Duodenal mucosa (tissue), 2 donors: ENCODE results near the gene MRPL53.
"Not testable (repeated sequence)": the region's sequence is repeated elsewhere in the genome, so short reads cannot be mapped to it uniquely, and the experiment has no call there.

ENCODE experiments used
- H3K27ac ChIP-seq: one replicate; pipeline ENCODE4 v1.7.0; 2013; ENCODE audit warnings: low read depth, low read length
- H3K27me3 ChIP-seq, 2 donors: one replicate each; pipeline ENCODE4 v1.7.0; 2013; ENCODE audit warnings: low read length in 2 of 2, control low read depth in 1 of 2; ENCODE audit not compliant: insufficient read depth in 2 of 2, control insufficient read depth in 1 of 2
- H3K36me3 ChIP-seq, 2 donors: one replicate each; pipeline ENCODE4 v1.7.0; 2013; ENCODE audit warnings: low read length in 2 of 2, control low read depth in 1 of 2; ENCODE audit not compliant: insufficient read depth in 2 of 2, control insufficient read depth in 1 of 2
- H3K4me1 ChIP-seq, 2 donors: one replicate each; pipeline ENCODE4 v1.7.0; 2013; ENCODE audit warnings: low read length in 2 of 2, control low read depth in 1 of 2; ENCODE audit not compliant: insufficient read depth in 2 of 2, control insufficient read depth in 1 of 2
- H3K4me3 ChIP-seq, 2 donors: one replicate each; pipeline ENCODE4 v1.7.0; 2013; ENCODE audit warnings: low read length in 2 of 2, low read depth in 1 of 2
- H3K9ac ChIP-seq, 2 donors: one replicate each; pipeline ENCODE4 v1.7.0; 2013; ENCODE audit warnings: low read length in 2 of 2, low read depth in 1 of 2
- H3K9me3 ChIP-seq, 2 donors: one replicate each; pipeline ENCODE4 v1.7.0; 2013; ENCODE audit warnings: low read length in 2 of 2, control low read depth in 1 of 2; ENCODE audit not compliant: control insufficient read depth in 1 of 2

Gene MRPL53

GRCh38 chr2:74450570-74451190, 21.8 kb downstream of the MRPL53 start:
- Histone ChIP-seq H3K9ac (no peak overlapping the region), H3K4me1 (peaks cover 6 to 16% of the 10 kb centered on the region in 2 donors), H3K9me3 (no peaks in the 10 kb centered on the region), H3K27me3 (no peaks in the 10 kb centered on the region), H3K27ac (no peak overlapping the region), H3K4me3 (no peak overlapping the region), H3K36me3 (no peaks in the 10 kb centered on the region)

GRCh38 chr2:74448771-74449170, 23.7 kb downstream of the MRPL53 start:
- H3K4me3 ChIP-seq: no peak overlapping the region
- H3K36me3 ChIP-seq: no peaks in the 10 kb centered on the region
- H3K4me1 ChIP-seq: peaks cover 7 to 14% of the 10 kb centered on the region in 2 donors
- no peaks in the 10 kb centered on the region for H3K9me3 ChIP-seq
- H3K27me3 ChIP-seq: no peaks in the 10 kb centered on the region
- no peak overlapping the region for H3K27ac ChIP-seq
- no peak overlapping the region for H3K9ac ChIP-seq

- Histone ChIP-seq H3K4me3 (no peak overlapping the region), H3K9ac (no peak overlapping the region), H3K9me3 (no peaks in the 10 kb centered on the region), H3K27ac (no peak overlapping the region), H3K36me3 (no peaks in the 10 kb centered on the region), H3K27me3 (no peaks in the 10 kb centered on the region), H3K4me1 (peaks cover 7 to 18% of the 10 kb centered on the region in 2 donors)
Observed at GRCh38 chr2:74447230-74447999, 25.1 kb downstream of the MRPL53 start.

- Histone ChIP-seq H3K27me3 (peaks cover 0 to 4% of the 10 kb centered on the region in 2 donors), H3K9ac (no peak overlapping the region), H3K27ac (no peak overlapping the region), H3K36me3 (no peaks in the 10 kb centered on the region), H3K4me1 (peaks cover 10 to 30% of the 10 kb centered on the region in 2 donors), H3K4me3 (peak overlapping the region in 1 of 2 donors; percentile 19), H3K9me3 (no peaks in the 10 kb centered on the region)
Observed at GRCh38 chr2:74444498-74445318, 27.8 kb downstream of the MRPL53 start.

GRCh38 chr2:74442483-74443297, 29.8 kb downstream of the MRPL53 start:
- H3K9me3 ChIP-seq, H3K36me3 ChIP-seq, H3K27me3 ChIP-seq: not testable (repeated sequence)
- Histone ChIP-seq H3K4me1 (peaks cover 30 to 48% of the 10 kb centered on the region in 2 donors), H3K9ac (peak overlapping the region; percentile 73 to 75), H3K4me3 (peak overlapping the region; percentile 76 to 78), H3K27ac (peak overlapping the region; percentile 96)

- Histone ChIP-seq H3K9ac (peak within 1 kb of the TSS; percentile 73 to 75), H3K4me3 (peak within 1 kb of the TSS; percentile 76 to 78), H3K27ac (peak within 1 kb of the TSS; percentile 96), H3K36me3 (peaks cover 0 to 2% of the 10 kb centered on the region in 2 donors), H3K4me1 (peaks cover 38 to 47% of the 10 kb centered on the region in 2 donors), H3K9me3 (no peaks in the 10 kb centered on the region), H3K27me3 (peaks cover 0 to 4% of the 10 kb centered on the region in 2 donors)
Observed at GRCh38 chr2:74441690-74442482, 30.6 kb downstream of the MRPL53 start, which contains the start of gene RTKN. Gene RTKN (minus strand): TSS chr2:74441937. CDS start chr2:74441816, 121 bp downstream.

GRCh38 chr2:74441170-74441689, 31.2 kb downstream of the MRPL53 start:
- H3K4me1 ChIP-seq: peaks cover 40 to 47% of the 10 kb centered on the region in 2 donors

GRCh38 chr2:74440378-74441169, 31.9 kb downstream of the MRPL53 start:
- Histone ChIP-seq H3K9me3 (no peaks in the 10 kb centered on the region), H3K4me3 (peak overlapping the region; percentile 76 to 86), H3K27me3 (peaks cover 0 to 4% of the 10 kb centered on the region in 2 donors), H3K36me3 (peaks cover 3 to 9% of the 10 kb centered on the region in 2 donors), H3K4me1 (peaks cover 40 to 47% of the 10 kb centered on the region in 2 donors), H3K9ac (peak overlapping the region; percentile 73 to 75), H3K27ac (peak overlapping the region; percentile 96)

More at GRCh38 chr2:74441170-74441689, 31.2 kb downstream of the MRPL53 start:
- peaks cover 0 to 4% of the 10 kb centered on the region in 2 donors for H3K27me3 ChIP-seq
- peak overlapping the region; percentile 76 to 78 for H3K4me3 ChIP-seq
- H3K27ac ChIP-seq: peak overlapping the region; percentile 96
- peak overlapping the region; percentile 73 to 75 for H3K9ac ChIP-seq
- H3K9me3 ChIP-seq: no peaks in the 10 kb centered on the region
- H3K36me3 ChIP-seq: peaks cover 0 to 5% of the 10 kb centered on the region in 2 donors
